Caco-2 (cell line): ENCODE data around the gene ZNF611. TPM values are rescaled to one million over a fixed set of nuclear protein-coding genes. Genes with fewer than 3 reads are reported as not detected.

ENCODE experiments used
- BruUV-seq: library from RNA; stranded (reverse); fragments of 400-500 nt; replicated peaks from 2 replicates; lab custom pipeline; 2021; lab: Mats Ljungman, UMichigan
- CTCF ChIA-PET: fragments of 300-600 bp; sonication (Branson Sonifier 250); formaldehyde crosslinking; loops from one replicate; lab custom pipeline; 2022; ENCODE audit warnings: antibody characterized with exemption; lab: Charles Lee
- POLR2A ChIA-PET: fragments of 300-600 bp; sonication (Branson Sonifier 250); formaldehyde crosslinking; loops from one replicate; lab custom pipeline; 2022; ENCODE audit warnings: antibody characterized with exemption; lab: Charles Lee
- DNase-seq, 2 experiments: peaks; one replicate each; pipeline versions ENCODE4 v3.0.0 to v3.0.0-alpha.2; 2020 to 2022
- H3K27me3 ChIP-seq: replicated peaks from 2 replicates; pipeline ENCODE4 v1.6.0; 2011; ENCODE audit warnings: low read length; ENCODE audit not compliant: control insufficient read depth, insufficient read depth
- H3K36me3 ChIP-seq: 2 replicates; pipeline ENCODE4 v1.5.1; 2011; ENCODE audit warnings: low read length; ENCODE audit not compliant: control insufficient read depth, insufficient read depth
- H3K4me1 ChIP-seq: fragments of 250-450 bp; sonication (Bioruptor Pico); 2 replicates; pipeline ENCODE4 v1.5.1; 2020; ENCODE audit warnings: mild to moderate bottlenecking
- H3K4me3 ChIP-seq: 2 replicates; pipeline ENCODE4 v1.5.1; 2011; ENCODE audit warnings: low read depth, mild to moderate bottlenecking, control low read depth, low read length
- H3K9me3 ChIP-seq: fragments of 250-450 bp; sonication (Bioruptor Pico); 2 replicates; pipeline ENCODE4 v1.5.1; 2020; ENCODE audit warnings: mild to moderate bottlenecking, moderate library complexity
- H3K27ac Mint-ChIP-seq: one replicate; pipeline ENCODE4 v1.8.0; 2022; ENCODE audit warnings: mixed read lengths; ENCODE audit not compliant: unreplicated experiment
- H3K27me3 Mint-ChIP-seq: one replicate; pipeline ENCODE4 v1.8.0; 2022; ENCODE audit warnings: mixed read lengths; ENCODE audit not compliant: insufficient read depth, unreplicated experiment
- H3K36me3 Mint-ChIP-seq: one replicate; pipeline ENCODE4 v1.8.0; 2022; ENCODE audit warnings: mild to moderate bottlenecking, mixed read lengths; ENCODE audit not compliant: insufficient read depth, unreplicated experiment
- H3K4me1 Mint-ChIP-seq: one replicate; pipeline ENCODE4 v1.8.0; 2022; ENCODE audit warnings: low read depth, mixed read lengths; ENCODE audit not compliant: unreplicated experiment
- H3K4me3 Mint-ChIP-seq: one replicate; pipeline ENCODE4 v1.8.0; 2022; ENCODE audit warnings: mild to moderate bottlenecking, moderate library complexity, mixed read lengths; ENCODE audit not compliant: unreplicated experiment
- H3K9me3 Mint-ChIP-seq: one replicate; pipeline ENCODE4 v1.8.0; 2022; ENCODE audit warnings: mixed read lengths; ENCODE audit not compliant: unreplicated experiment
- intact Hi-C: fragments of 100-400 bp; cut with micrococcal nuclease; formaldehyde crosslinking; loops from one replicate; pipeline ENCODE4 v1.10.0; 2022; ENCODE audit not compliant: unreplicated experiment
- total RNA-seq: library from RNA; stranded (reverse); gene quantifications from 2 replicates; pipeline ENCODE4 v1.2.3, GENCODE V29; 2022
- TF ChIP-seq, protein P1 (sequence below), 2 experiments: fragments of 200-600 bp in 1 of 2; IDR thresholded peaks; 1 replicate in 1 of 2; 2 replicates in 1 of 2; pipeline versions ENCODE4 v1.5.1 to v1.8.0; 2011 to 2022; ENCODE audit warnings: antibody characterized with exemption in 1 of 2, control low read depth in 1 of 2, inconsistent platforms in 1 of 2, low read depth in 1 of 2, low read length in 1 of 2, mild to moderate bottlenecking in 1 of 2, moderate library complexity in 1 of 2; ENCODE audit not compliant: insufficient read depth in 1 of 2, severe bottlenecking in 1 of 2, unreplicated experiment in 1 of 2

The ZNF611 gene
- total RNA-seq, 1 experiment from 2014 or later: 27.5 TPM

GRCh38 chr19:52665529-52665928, 69.3 kb downstream of the ZNF611 start:
- no peaks in the 10 kb centered on the region for H3K27me3 Mint-ChIP-seq
- DNase-seq: no peak
- CTCF ChIA-PET: no interaction called here

DNA sequence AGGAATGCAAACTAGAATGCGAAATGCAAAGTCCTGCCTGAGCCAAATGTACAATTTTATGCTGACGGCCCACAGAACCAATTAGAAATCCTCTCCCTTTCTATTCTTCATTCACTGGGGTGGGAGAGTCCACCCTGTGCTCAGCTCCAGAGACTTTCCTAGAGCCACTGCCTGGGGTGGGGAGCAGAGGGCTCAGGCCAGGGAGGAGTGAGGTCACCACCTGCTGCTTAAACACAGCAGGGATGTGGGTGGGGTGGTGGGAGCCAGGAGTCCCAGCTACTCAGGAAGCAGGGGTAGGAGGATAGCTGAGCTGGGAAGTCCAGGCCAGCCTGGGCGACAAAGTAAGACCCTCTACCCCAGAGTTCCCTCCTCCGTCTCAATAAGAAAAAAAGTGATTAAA, 69.8 kb downstream of the ZNF611 start:
- TF ChIP-seq, protein P1, sequence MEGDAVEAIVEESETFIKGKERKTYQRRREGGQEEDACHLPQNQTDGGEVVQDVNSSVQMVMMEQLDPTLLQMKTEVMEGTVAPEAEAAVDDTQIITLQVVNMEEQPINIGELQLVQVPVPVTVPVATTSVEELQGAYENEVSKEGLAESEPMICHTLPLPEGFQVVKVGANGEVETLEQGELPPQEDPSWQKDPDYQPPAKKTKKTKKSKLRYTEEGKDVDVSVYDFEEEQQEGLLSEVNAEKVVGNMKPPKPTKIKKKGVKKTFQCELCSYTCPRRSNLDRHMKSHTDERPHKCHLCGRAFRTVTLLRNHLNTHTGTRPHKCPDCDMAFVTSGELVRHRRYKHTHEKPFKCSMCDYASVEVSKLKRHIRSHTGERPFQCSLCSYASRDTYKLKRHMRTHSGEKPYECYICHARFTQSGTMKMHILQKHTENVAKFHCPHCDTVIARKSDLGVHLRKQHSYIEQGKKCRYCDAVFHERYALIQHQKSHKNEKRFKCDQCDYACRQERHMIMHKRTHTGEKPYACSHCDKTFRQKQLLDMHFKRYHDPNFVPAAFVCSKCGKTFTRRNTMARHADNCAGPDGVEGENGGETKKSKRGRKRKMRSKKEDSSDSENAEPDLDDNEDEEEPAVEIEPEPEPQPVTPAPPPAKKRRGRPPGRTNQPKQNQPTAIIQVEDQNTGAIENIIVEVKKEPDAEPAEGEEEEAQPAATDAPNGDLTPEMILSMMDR (IDR thresholded peaks at IDR 0.05; ENCODE audit: insufficient read depth in 1 of 2, low read depth in 1 of 2, low read length in 1 of 2, severe bottlenecking in 1 of 2, unreplicated experiment in 1 of 2): no peak
- Mint-ChIP-seq H3K27ac (no peak overlapping the region), H3K36me3 (peaks cover 56% of the 10 kb centered on the region), H3K4me3 (no peak overlapping the region), H3K4me1 (peaks cover 14% of the 10 kb centered on the region), H3K9me3 (peaks cover 14% of the 10 kb centered on the region), H3K27me3 (no peaks in the 10 kb centered on the region)
- ChIA-PET CTCF (no interaction called here), POLR2A (no interaction called here)
- Histone ChIP-seq H3K4me3 (no peak overlapping the region), H3K9me3 (no peaks in the 10 kb centered on the region), H3K36me3 (no peaks in the 10 kb centered on the region; the same call in 1 of the 2 replicates), H3K27me3 (no peaks in the 10 kb centered on the region), H3K4me1 (no peaks in the 10 kb centered on the region)
- no TSS peak for BruUV-seq
- intact Hi-C loops: no loop called here
- no peak for DNase-seq

More at GRCh38 chr19:52665529-52665928, 69.3 kb downstream of the ZNF611 start:
- Histone ChIP-seq H3K27me3 (no peaks in the 10 kb centered on the region), H3K4me3 (no peak overlapping the region), H3K4me1 (no peaks in the 10 kb centered on the region), H3K36me3 (no peaks in the 10 kb centered on the region; the same call in 1 of the 2 replicates), H3K9me3 (no peaks in the 10 kb centered on the region)
- TF ChIP-seq, protein P1 (IDR thresholded peaks at IDR 0.05; ENCODE audit: insufficient read depth in 1 of 2, low read depth in 1 of 2, low read length in 1 of 2, severe bottlenecking in 1 of 2, unreplicated experiment in 1 of 2): no peak
- no peak overlapping the region for H3K4me3 Mint-ChIP-seq
- no TSS peak for BruUV-seq
- H3K27ac Mint-ChIP-seq: no peak overlapping the region
- peaks cover 19% of the 10 kb centered on the region for H3K9me3 Mint-ChIP-seq
- H3K36me3 Mint-ChIP-seq: peaks cover 51% of the 10 kb centered on the region
- H3K4me1 Mint-ChIP-seq: peaks cover 17% of the 10 kb centered on the region
- POLR2A ChIA-PET: no interaction called here
- intact Hi-C loops: no loop called here

DNA sequence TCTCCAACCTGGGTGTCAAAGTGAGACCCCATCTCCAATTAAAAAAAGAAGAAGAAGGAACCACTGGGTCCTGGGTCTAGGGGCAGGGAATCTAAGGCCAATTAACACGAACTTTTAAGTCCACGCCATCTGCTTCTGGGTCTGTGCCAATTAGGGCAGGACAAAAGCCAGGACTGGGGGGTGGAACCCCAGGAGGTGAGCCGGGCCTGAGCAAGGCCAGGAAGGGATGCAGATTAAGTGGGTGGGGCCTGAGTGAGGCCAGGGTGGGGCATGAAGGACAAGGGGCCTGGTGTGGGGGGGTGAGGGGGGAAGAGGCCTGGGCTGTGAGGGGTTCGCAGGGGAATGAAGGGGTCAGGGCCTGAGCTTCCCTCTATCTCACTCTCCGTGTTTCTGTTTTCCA, 70.4 kb downstream of the ZNF611 start:
- no peak for DNase-seq
- Mint-ChIP-seq H3K27me3 (no peaks in the 10 kb centered on the region), H3K9me3 (peaks cover 13% of the 10 kb centered on the region), H3K4me1 (peaks cover 13% of the 10 kb centered on the region), H3K27ac (no peak overlapping the region), H3K4me3 (no peak overlapping the region), H3K36me3 (peaks cover 62% of the 10 kb centered on the region)
- Histone ChIP-seq H3K9me3 (no peaks in the 10 kb centered on the region), H3K27me3 (no peaks in the 10 kb centered on the region), H3K4me1 (no peaks in the 10 kb centered on the region), H3K4me3 (no peak overlapping the region), H3K36me3 (no peaks in the 10 kb centered on the region; the same call in none of the 2 replicates)
- intact Hi-C loops: no loop called here
- TF ChIP-seq, protein P1 (IDR thresholded peaks at IDR 0.05; ENCODE audit: insufficient read depth in 1 of 2, low read depth in 1 of 2, low read length in 1 of 2, severe bottlenecking in 1 of 2, unreplicated experiment in 1 of 2): no peak
- CTCF ChIA-PET: no interaction called here
- POLR2A ChIA-PET: no interaction called here
- BruUV-seq: no TSS peak
